ENCODE results near the gene LIPF.
"Not testable (repeated sequence)": the region's sequence is repeated elsewhere in the genome, so short reads cannot be mapped to it uniquely, and the experiment has no call there.

LIPF gene

GRCh38 chr10:88672041-88672440 lies 7.8 kb downstream of the LIPF start:
- no peak for DNase-seq (ENCODE audit: low read depth in 2 of 2, low spot score in 1 of 2)

GRCh38 chr10:88676283-88677060 lies 12.2 kb downstream of the LIPF start:
- no peak for DNase-seq (ENCODE audit: low read depth in 2 of 2, low spot score in 1 of 2)

- DNase-seq (ENCODE audit: low read depth in 2 of 2, low spot score in 1 of 2), result no peak
These were observed 16.7 kb downstream of the LIPF start for GRCh38 chr10:88680958-88681357.

- no peak for DNase-seq (ENCODE audit: low read depth in 2 of 2, low spot score in 1 of 2)
These were observed 18.2 kb downstream of the LIPF start for GRCh38 chr10:88682491-88682890.

GRCh38 chr10:88687853-88688467 lies 23.7 kb downstream of the LIPF start:
- no peak for DNase-seq (ENCODE audit: low read depth in 2 of 2, low spot score in 1 of 2)

GRCh38 chr10:88689366-88689765 lies 25.1 kb downstream of the LIPF start:
- DNase-seq (ENCODE audit: low read depth in 2 of 2, low spot score in 1 of 2), result no peak

- DNase-seq (ENCODE audit: low read depth in 2 of 2, low spot score in 1 of 2), result no peak
These were observed 29.3 kb downstream of the LIPF start for GRCh38 chr10:88693392-88694020.

- DNase-seq (ENCODE audit: low read depth in 2 of 2, low spot score in 1 of 2), result no peak
These were observed 38.8 kb downstream of the LIPF start for GRCh38 chr10:88702848-88703597.

GRCh38 chr10:88705958-88706357 lies 41.7 kb downstream of the LIPF start, which contains the start of gene LIPK:
Gene LIPK, plus strand, starts transcription at chr10:88706249. Its CDS starts 18,295 bp downstream, at chr10:88724544.
- DNase-seq (ENCODE audit: low read depth in 2 of 2, low spot score in 1 of 2), result no peak

- no peak for DNase-seq (ENCODE audit: low read depth in 2 of 2, low spot score in 1 of 2)
These were observed 43.4 kb downstream of the LIPF start for GRCh38 chr10:88707429-88708155.

- not testable (repeated sequence) for DNase-seq (ENCODE audit: low read depth in 2 of 2, low spot score in 1 of 2)
These were observed 45.1 kb downstream of the LIPF start for GRCh38 chr10:88709361-88709760.

GRCh38 chr10:88715517-88715916 lies 51.3 kb downstream of the LIPF start:
- no peak for DNase-seq (ENCODE audit: low read depth in 2 of 2, low spot score in 1 of 2)

GRCh38 chr10:88721392-88721791 lies 57.1 kb downstream of the LIPF start:
- DNase-seq (ENCODE audit: low read depth in 2 of 2, low spot score in 1 of 2), result no peak

- no peak for DNase-seq (ENCODE audit: low read depth in 2 of 2, low spot score in 1 of 2)
These were observed 61.6 kb downstream of the LIPF start for GRCh38 chr10:88725798-88726197.

GRCh38 chr10:88728107-88728763 lies 64.0 kb downstream of the LIPF start:
- DNase-seq (ENCODE audit: low read depth in 2 of 2, low spot score in 1 of 2), result no peak
